LHCN-M2 (cell line): ENCODE results near the gene PALM. TPM values are rescaled to one million over a fixed set of nuclear protein-coding genes. Genes with fewer than 3 reads are reported as not detected.

Source experiments
- DNase-seq: peaks from one replicate; pipeline ENCODE4 v3.0.0-alpha.2; 2012; ENCODE audit warnings: low read depth
- total RNA-seq: library from RNA; depleted of rRNA; stranded (reverse); fragments of >200 nt; gene quantifications from 2 replicates; pipeline ENCODE4 v1.2.3, GENCODE V29; 2014

Gene PALM
- total RNA-seq, 1 experiment from 2014 or later = 2.3 TPM

GRCh38 chr19:778910-779653, 70.3 kb downstream of the PALM start:
- peak; percentile 92 for DNase-seq

DNA sequence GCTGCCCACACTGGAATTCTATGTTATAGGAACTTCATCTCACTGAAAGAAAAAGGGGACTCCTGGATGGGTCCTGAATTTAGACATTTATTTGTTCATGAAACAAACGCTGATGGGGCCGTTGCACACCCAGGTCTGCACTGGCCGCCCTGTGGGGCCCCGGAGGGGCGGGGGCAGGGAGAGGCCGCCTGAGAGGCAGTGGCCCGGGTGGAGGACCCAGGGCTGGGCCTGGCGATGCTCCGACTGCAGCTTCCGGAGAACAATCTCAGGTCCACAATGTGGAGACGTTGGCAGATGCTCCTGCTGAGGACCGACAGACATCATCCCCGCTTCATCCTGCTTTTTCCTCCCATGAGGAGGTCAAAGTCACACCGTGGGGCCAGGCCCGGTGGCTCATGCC, 72.2 kb downstream of the PALM start:
- no peak for DNase-seq

- DNase-seq = no peak
Measured at GRCh38 chr19:781800-782184, 73.1 kb downstream of the PALM start.

GRCh38 chr19:782185-782877, 73.6 kb downstream of the PALM start:
- peak; percentile 76 for DNase-seq

DNA sequence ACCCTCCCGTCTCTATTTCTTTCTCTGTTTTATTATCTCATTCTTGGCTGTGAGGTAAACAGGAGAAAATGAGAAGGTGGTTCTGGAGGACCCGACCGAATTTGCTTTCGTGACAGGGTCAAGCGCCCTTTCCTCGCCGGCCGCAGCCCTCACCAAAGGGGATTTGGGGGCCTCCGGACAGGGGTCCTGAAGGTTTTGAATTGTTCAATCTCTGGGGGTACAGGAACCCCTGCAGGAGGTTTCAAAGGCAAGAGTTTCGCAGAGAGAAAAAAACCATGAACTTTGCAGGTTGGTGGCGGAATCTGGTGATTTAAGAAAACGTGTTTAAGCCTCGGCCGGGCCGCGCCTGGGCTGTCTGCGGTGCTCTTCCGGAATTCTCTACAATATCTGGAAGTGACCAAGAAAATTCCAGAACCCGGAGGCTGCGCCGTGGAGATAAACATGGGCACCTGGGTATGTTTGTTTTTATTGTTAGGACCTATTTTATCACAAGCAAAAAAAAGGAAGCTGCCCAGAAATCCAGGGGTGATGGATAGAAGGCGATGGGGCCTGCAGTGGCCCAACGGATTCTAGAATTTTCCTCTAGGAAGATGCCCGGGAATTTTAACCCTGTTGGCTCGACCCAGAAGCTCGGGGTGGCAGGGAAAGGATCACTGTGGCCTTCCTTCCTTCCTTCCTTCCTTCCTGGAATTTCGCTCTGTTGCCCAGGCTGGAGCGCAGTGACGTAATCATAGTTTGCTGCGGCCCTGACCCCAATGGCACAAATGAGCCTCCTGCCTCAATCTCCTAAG, 74.3 kb downstream of the PALM start:
- no peak for DNase-seq

DNA sequence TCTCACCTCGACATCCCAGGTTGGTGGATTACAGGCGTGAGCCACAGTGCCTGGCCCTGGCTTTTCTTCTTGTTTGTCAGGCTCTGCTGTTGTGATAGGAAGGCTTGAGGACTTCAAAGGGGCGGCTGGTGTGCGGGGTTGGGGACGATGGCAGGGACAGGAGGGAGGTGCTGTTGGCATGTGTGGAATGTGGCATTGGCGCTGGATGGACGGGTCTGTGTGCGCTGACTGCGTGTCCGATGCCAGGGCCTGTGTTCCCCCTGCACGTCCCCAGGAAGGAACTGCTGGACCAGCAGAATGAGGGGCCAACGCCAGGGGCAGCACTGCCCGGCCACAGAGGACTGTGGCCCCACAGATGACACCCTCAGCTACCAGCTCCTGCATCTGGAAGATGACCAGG, 75.8 kb downstream of the PALM start:
- no peak for DNase-seq

DNA sequence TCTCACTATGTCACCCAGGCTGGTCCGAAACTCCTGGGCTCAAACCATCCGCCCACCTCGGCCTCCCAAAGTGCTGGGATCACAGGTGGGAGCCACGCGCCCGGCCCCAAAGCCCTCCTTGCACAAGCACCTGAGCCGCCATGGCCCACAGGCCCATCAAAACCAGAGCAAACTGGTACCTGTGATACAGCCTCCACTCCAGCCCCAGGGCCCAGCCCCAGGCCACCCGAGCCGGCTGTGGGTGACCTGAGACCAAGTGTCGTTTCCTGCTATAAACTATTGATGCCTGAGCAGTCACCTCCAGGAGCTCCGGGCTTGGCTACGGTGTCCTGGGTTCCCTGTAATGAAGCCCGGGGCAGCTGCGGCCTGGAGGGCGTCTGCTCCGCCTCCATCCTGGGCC, 78.8 kb downstream of the PALM start:
- DNase-seq = no peak

- DNase-seq = no peak
Measured at GRCh38 chr19:788686-788982, 79.9 kb downstream of the PALM start.

GRCh38 chr19:788983-789700, 80.4 kb downstream of the PALM start:
- DNase-seq = no peak

- no peak for DNase-seq
Measured at GRCh38 chr19:789701-790060, 80.9 kb downstream of the PALM start.

DNA sequence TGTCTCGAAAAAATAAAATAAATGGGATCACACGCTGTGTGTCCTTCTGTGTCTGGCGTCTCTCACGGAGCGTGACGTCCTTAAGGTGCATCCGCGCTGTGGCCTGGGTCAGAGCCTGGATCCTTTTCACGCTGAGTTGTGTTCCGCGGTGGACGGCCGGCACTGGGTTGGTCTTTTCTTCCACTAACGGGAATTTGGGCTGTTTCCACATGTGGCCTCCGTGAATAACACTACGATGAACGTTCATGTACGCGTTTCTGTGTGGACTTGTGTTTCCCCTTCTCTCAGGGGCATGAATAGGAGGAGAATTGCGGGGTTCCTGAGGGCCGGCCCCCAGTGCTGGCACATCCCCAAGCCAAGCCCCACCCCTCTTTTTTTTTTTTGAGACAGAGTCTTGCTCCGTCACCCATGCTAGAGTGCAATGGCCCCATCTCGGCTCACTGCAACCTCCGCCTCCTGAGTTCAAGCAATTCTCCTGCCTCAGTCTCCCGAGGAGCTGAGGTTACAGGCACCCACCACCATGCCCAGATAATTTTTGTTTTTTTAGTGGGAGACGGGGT, 82.4 kb downstream of the PALM start:
- DNase-seq = no peak

- DNase-seq = no peak
Measured at GRCh38 chr19:791567-792305, 83.0 kb downstream of the PALM start.

GRCh38 chr19:792306-792885, 83.7 kb downstream of the PALM start:
- DNase-seq = no peak

- DNase-seq = no peak
Measured at GRCh38 chr19:793806-794205, 85.1 kb downstream of the PALM start.

DNA sequence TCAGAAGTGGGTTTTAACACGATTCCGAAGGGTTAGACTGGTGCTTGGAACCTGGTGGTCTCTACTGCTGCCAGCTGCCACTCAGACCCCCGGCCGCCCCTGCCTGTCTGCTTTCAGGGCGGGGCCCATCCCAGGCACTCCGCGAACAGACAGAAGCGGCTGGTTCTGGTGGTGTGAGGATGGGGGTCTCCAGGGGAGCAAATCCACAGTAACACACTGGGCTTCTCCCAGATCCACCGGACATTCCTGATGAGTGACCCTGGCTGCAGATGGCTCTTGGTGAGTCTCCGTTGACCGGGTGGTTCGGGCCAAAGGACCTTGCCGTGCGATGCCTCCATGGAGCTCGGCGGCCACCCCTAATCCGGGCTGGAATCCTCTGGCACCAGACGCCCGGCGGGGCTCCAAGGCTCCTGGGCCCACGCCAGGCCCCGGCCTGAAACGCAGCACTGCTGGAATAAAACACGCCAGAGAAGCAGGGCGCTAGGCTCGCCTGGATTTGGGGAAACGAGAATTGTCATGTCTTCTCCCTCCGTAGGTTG, 86.4 kb downstream of the PALM start:
- DNase-seq = no peak

- DNase-seq = no peak
Measured at GRCh38 chr19:795691-796581, 87.2 kb downstream of the PALM start.

DNA sequence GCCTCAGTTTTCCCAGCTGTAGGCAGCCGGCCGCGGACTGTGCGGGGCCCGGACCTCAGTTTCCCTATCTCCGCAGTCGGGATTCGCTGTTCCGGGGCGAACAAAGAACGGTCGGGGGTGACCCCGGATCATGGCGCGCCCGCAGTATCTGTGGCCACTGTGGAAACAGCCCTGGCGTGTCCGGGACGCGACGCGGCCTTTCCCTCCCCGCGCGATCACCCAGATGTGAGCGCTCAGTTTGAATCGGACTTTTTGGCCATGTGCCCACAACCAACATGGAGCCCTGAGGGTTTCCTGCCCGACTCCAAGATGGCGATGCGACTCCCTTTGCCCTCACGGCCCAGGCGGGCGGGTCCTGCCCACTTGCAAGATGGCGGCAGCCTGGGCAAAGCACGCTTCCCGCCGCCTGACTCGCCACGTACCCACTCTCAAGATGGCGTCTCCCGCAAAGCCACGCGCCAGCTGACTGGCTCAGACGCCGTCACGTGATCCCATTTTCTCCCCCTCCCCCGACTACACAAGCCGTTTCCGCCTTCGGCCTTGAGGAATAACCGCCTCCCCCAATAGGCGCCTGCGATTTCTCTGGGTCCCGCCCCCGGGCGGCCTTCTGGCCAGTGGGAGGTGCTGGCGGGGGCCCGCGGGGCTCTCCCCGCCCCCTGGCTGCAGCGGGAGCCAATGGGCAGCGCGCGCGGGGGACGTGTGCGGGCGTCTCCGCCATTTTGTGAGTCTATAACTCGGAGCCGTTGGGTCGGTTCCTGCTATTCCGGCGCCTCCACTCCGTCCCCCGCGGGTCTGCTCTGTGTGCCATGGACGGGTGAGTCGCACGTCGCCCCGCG, 88.2 kb downstream of the PALM start, which contains the start of gene PTBP1:
PTBP1 (plus strand) TSS at position 761 of the 836 bp plus-strand sequence; CDS start at position 807, 46 bp downstream.
- DNase-seq = peak; percentile 100
